Adrenal gland (tissue), 5 donors: ENCODE results near the gene CRYBG2.

Source experiments
- POLR2A ChIP-seq, 2 donors: fragments of 450-650 bp; IDR thresholded peaks; one replicate each; pipeline ENCODE4 v1.6.1; 2017; ENCODE audit warnings: antibody characterized with exemption in 2 of 2, mild to moderate bottlenecking in 2 of 2, moderate library complexity in 1 of 2
- TF ChIP-seq, protein P1 (sequence below), 6 experiments: fragments of 450-650 bp in 4 of 6; fragments of 200-600 bp in 2 of 6; sonication (generic) in 1 of 6; IDR thresholded peaks; 1 replicate in 5 of 6; 2 replicates in 1 of 6; pipeline versions ENCODE4 v1.5.1 to v1.8.0; 2016 to 2021; ENCODE audit warnings: antibody characterized with exemption in 6 of 6, mild to moderate bottlenecking in 2 of 6, moderate library complexity in 1 of 6
- donor health status: DM: no; HTN: no; CAD: no.

DNA sequence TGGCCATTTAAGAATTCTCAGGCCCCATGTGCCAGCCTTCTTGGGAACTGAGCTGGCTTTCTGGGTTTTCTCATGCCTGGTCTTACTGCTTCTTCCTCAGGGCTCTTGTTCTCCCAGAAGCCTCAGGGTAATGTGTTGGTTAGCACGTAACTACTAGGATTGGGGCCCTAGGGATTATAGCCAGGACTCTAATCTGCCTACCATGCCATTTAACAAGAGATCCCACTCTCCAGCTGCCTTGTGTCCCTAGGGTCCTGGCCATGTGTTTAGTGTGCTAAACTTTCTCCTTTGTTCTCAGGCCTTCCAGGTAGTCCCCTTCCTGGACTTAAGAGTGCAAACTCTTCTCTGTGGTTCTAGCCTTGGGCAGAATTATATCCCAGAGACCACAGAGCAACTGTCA lies 76.2 kb downstream of the CRYBG2 start:
- TF ChIP-seq, protein P1, sequence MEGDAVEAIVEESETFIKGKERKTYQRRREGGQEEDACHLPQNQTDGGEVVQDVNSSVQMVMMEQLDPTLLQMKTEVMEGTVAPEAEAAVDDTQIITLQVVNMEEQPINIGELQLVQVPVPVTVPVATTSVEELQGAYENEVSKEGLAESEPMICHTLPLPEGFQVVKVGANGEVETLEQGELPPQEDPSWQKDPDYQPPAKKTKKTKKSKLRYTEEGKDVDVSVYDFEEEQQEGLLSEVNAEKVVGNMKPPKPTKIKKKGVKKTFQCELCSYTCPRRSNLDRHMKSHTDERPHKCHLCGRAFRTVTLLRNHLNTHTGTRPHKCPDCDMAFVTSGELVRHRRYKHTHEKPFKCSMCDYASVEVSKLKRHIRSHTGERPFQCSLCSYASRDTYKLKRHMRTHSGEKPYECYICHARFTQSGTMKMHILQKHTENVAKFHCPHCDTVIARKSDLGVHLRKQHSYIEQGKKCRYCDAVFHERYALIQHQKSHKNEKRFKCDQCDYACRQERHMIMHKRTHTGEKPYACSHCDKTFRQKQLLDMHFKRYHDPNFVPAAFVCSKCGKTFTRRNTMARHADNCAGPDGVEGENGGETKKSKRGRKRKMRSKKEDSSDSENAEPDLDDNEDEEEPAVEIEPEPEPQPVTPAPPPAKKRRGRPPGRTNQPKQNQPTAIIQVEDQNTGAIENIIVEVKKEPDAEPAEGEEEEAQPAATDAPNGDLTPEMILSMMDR (IDR thresholded peaks at IDR 0.05) = no peak
- no peak for TF ChIP-seq POLR2A (IDR thresholded peaks at IDR 0.05)
